ENCODE results near the gene RAB14.

RAB14 gene

DNA sequence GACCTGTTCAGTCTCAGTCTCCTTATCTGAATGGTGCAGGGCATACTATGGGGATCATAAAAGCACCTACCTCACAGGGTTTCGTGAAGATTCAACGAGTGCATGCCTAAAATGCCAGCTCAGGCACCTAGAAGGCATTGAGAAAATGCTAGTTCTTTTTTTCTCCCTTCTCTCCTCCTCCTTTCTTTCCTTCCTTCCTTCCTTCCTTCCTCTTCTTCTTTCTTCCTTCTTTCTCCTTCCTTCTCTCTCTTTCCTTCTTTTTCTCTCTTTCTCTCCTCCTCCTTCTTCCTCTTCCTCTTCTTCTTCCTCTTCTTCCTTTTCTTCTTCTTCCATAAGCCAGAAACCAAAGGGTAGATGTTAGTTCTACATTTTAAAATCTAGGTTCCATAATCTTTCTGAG is 12.3 kb upstream of the RAB14 start:
- Histone ChIP-seq H2AFZ (ENCODE audit: low read depth) (no peak overlapping the region), H3K27me3 (ENCODE audit: insufficient read depth, low read depth) (no peaks in the 10 kb centered on the region), H3K4me3 (IDR thresholded peaks at IDR 0.05; ENCODE audit: insufficient read depth, low read depth, low read length) (no peak overlapping the region), H3K4me1 (ENCODE audit: low read depth, poor library complexity, severe bottlenecking) (peaks cover 9% of the 10 kb centered on the region), H3K9ac (no peak overlapping the region), H3K36me3 (ENCODE audit: insufficient read depth) (no peaks in the 10 kb centered on the region), H3K27ac (no peak overlapping the region), H4K20me1 (ENCODE audit: insufficient read depth) (no peaks in the 10 kb centered on the region), H3K79me2 (ENCODE audit: insufficient read depth, low read depth) (no peaks in the 10 kb centered on the region), H3K4me2 (no peak overlapping the region)
- TF ChIP-seq, protein P1, sequence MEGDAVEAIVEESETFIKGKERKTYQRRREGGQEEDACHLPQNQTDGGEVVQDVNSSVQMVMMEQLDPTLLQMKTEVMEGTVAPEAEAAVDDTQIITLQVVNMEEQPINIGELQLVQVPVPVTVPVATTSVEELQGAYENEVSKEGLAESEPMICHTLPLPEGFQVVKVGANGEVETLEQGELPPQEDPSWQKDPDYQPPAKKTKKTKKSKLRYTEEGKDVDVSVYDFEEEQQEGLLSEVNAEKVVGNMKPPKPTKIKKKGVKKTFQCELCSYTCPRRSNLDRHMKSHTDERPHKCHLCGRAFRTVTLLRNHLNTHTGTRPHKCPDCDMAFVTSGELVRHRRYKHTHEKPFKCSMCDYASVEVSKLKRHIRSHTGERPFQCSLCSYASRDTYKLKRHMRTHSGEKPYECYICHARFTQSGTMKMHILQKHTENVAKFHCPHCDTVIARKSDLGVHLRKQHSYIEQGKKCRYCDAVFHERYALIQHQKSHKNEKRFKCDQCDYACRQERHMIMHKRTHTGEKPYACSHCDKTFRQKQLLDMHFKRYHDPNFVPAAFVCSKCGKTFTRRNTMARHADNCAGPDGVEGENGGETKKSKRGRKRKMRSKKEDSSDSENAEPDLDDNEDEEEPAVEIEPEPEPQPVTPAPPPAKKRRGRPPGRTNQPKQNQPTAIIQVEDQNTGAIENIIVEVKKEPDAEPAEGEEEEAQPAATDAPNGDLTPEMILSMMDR (conservative IDR thresholded peaks at IDR 0.05; ENCODE audit: low read depth, low read length): no peak

DNA sequence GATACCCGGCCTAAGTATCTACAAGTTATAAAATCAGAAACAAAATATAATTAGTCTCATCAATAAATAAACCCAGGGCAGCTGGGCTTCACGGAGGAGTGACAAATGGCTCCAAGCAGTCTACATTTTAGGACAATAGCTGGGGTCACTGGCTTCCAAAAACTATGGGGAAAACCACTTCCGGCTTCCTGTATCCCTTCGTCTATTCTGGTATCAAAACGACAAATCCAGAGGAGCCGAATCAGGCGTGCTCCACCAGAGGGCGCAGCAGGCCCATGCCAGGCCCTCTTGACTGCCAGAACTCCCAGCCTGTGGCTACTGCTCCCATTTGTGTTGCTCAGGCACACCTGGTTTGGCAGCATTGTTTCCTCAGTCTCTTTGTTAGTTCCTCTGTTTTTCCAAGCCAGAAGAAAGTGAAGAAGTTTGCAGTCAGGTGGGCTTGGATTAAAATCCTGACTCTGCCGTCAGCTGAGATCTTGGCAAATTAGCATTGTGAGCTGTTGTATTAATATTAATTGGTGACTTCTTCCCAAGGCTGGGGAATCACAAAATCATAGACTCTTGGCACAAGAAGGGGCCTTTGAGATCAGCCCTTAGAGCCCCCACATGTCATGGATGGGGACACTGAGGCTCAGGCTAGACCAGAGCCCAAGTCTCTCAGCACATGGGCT is 11.6 kb upstream of the RAB14 start:
- Histone ChIP-seq H3K79me2 (ENCODE audit: insufficient read depth, low read depth) (no peaks in the 10 kb centered on the region), H3K27ac (no peak overlapping the region), H3K4me1 (ENCODE audit: low read depth, poor library complexity, severe bottlenecking) (peaks cover 9% of the 10 kb centered on the region), H2AFZ (ENCODE audit: low read depth) (peak overlapping the region; percentile 94), H3K27me3 (ENCODE audit: insufficient read depth, low read depth) (no peaks in the 10 kb centered on the region), H3K4me3 (IDR thresholded peaks at IDR 0.05; ENCODE audit: insufficient read depth, low read depth, low read length) (no peak overlapping the region), H3K9ac (no peak overlapping the region), H3K4me2 (peak overlapping the region; percentile 38), H3K36me3 (ENCODE audit: insufficient read depth) (no peaks in the 10 kb centered on the region), H4K20me1 (ENCODE audit: insufficient read depth) (no peaks in the 10 kb centered on the region)
- TF ChIP-seq, protein P1 (conservative IDR thresholded peaks at IDR 0.05; ENCODE audit: low read depth, low read length): peak; percentile 96

DNA sequence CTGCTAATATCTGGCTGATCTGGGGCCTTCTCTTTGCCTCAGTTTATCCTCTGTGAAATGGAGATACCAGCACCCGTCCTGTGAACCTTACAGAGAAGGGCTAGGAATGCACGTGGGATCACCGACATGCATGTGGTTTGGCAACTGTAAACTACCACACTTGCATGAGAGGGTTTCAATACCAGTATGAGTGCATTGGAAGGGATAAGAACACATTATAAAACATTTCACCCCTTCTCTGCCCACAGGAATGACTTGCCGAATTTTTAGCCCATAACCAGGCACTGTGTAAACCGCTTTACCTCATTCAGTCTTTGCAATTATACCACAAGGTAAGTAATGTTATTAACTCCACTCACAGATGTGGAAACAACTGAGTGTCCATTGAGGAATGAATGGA is 8.9 kb upstream of the RAB14 start:
- Histone ChIP-seq H3K4me3 (IDR thresholded peaks at IDR 0.05; ENCODE audit: insufficient read depth, low read depth, low read length) (no peak overlapping the region), H3K27ac (no peak overlapping the region), H3K4me1 (ENCODE audit: low read depth, poor library complexity, severe bottlenecking) (peaks cover 23% of the 10 kb centered on the region)

GRCh38 chr9:121207371-121207940 is 5.8 kb upstream of the RAB14 start:
- Histone ChIP-seq H3K79me2 (ENCODE audit: insufficient read depth, low read depth) (no peaks in the 10 kb centered on the region), H3K9ac (no peak overlapping the region), H2AFZ (ENCODE audit: low read depth) (no peak overlapping the region), H3K4me1 (ENCODE audit: low read depth, poor library complexity, severe bottlenecking) (peaks cover 15% of the 10 kb centered on the region), H3K4me3 (IDR thresholded peaks at IDR 0.05; ENCODE audit: insufficient read depth, low read depth, low read length) (no peak overlapping the region), H3K27ac (no peak overlapping the region), H3K27me3 (ENCODE audit: insufficient read depth, low read depth) (no peaks in the 10 kb centered on the region), H3K36me3 (ENCODE audit: insufficient read depth) (no peaks in the 10 kb centered on the region), H3K4me2 (no peak overlapping the region), H4K20me1 (ENCODE audit: insufficient read depth) (no peaks in the 10 kb centered on the region)
- TF ChIP-seq, protein P1 (conservative IDR thresholded peaks at IDR 0.05; ENCODE audit: low read depth, low read length): no peak

More for the DNA sequence above, 8.9 kb upstream of the RAB14 start:
- TF ChIP-seq, protein P1 (conservative IDR thresholded peaks at IDR 0.05; ENCODE audit: low read depth, low read length): no peak
- Histone ChIP-seq H2AFZ (ENCODE audit: low read depth) (no peak overlapping the region), H3K9ac (no peak overlapping the region), H4K20me1 (ENCODE audit: insufficient read depth) (no peaks in the 10 kb centered on the region), H3K27me3 (ENCODE audit: insufficient read depth, low read depth) (no peaks in the 10 kb centered on the region), H3K79me2 (ENCODE audit: insufficient read depth, low read depth) (no peaks in the 10 kb centered on the region), H3K4me2 (no peak overlapping the region), H3K36me3 (ENCODE audit: insufficient read depth) (no peaks in the 10 kb centered on the region)
